WTC11 (cell line): Measurements from ENCODE around the gene ARHGAP15. TPM values are rescaled to one million over a fixed set of nuclear protein-coding genes. Genes with fewer than 3 reads are reported as not detected.

Experiments used
- ATAC-seq: fragments of 200-7000 bp; cut with Tn5 transposase; 2 replicates; pipeline ENCODE4 v1.10.0; 2021; ENCODE audit warnings: mild to moderate bottlenecking, moderate library complexity
- CTCF ChIA-PET: fragments of 300-600 bp; sonication (Branson Sonifier 250); formaldehyde crosslinking; loops from one replicate; lab custom pipeline; 2021; ENCODE audit warnings: antibody characterized with exemption; lab: Charles Lee
- POLR2A ChIA-PET: fragments of 350-600 bp; sonication (Branson Sonifier 250); formaldehyde crosslinking; loops from one replicate; lab custom pipeline; 2021; ENCODE audit warnings: antibody characterized with exemption; lab: Charles Lee
- DNase-seq: peaks from one replicate; pipeline ENCODE4 v3.0.0; 2021; ENCODE audit warnings: low spot score
- H3K27ac Mint-ChIP-seq: 2 replicates; pipeline ENCODE4 v1.8.0; 2021; ENCODE audit warnings: mixed read lengths
- H3K27me3 Mint-ChIP-seq: 2 replicates; pipeline ENCODE4 v1.8.0; 2021; ENCODE audit warnings: low read depth, mild to moderate bottlenecking, moderate library complexity, mixed read lengths
- H3K36me3 Mint-ChIP-seq: 2 replicates; pipeline ENCODE4 v1.8.0; 2021; ENCODE audit warnings: mixed read lengths
- H3K4me1 Mint-ChIP-seq: 2 replicates; pipeline ENCODE4 v1.8.0; 2022; ENCODE audit warnings: mixed read lengths
- H3K4me3 Mint-ChIP-seq: 2 replicates; pipeline ENCODE4 v1.8.0; 2021; ENCODE audit warnings: mild to moderate bottlenecking, moderate library complexity, mixed read lengths
- H3K9me3 Mint-ChIP-seq: 2 replicates; pipeline ENCODE4 v1.8.0; 2021; ENCODE audit warnings: mixed read lengths
- ARID4B ChIP-seq: sonication (generic); formaldehyde crosslinking; IDR thresholded peaks from 2 replicates; pipeline ENCODE4 v1.8.0; 2023; ENCODE audit warnings: missing genetic modification reagents, mild to moderate bottlenecking, borderline replicate concordance
- ATF1 ChIP-seq: sonication (generic); formaldehyde crosslinking; IDR thresholded peaks from 2 replicates; pipeline ENCODE4 v1.8.1; 2023; ENCODE audit warnings: mild to moderate bottlenecking, moderate library complexity, missing genetic modification reagents
- CBFB ChIP-seq: sonication (generic); formaldehyde crosslinking; IDR thresholded peaks from 2 replicates; pipeline ENCODE4 v1.8.1; 2022; ENCODE audit warnings: mild to moderate bottlenecking, low read depth, missing genetic modification reagents
- CREB1 ChIP-seq: sonication (generic); formaldehyde crosslinking; IDR thresholded peaks from 2 replicates; pipeline ENCODE4 v1.8.0; 2023; ENCODE audit warnings: mild to moderate bottlenecking, missing genetic modification reagents
- ELF4 ChIP-seq: sonication (generic); formaldehyde crosslinking; IDR thresholded peaks from 2 replicates; pipeline ENCODE4 v1.8.1; 2022; ENCODE audit warnings: low read depth, mild to moderate bottlenecking, moderate library complexity, missing genetic modification reagents
- EMX1 ChIP-seq: fragments of 250-450 bp; sonication (Bioruptor Pico); IDR thresholded peaks from 2 replicates; pipeline ENCODE4 v1.8.0; 2021; ENCODE audit warnings: mild to moderate bottlenecking
- HMGA2 ChIP-seq: fragments of 250-450 bp; sonication (Bioruptor Pico); IDR thresholded peaks from 2 replicates; pipeline ENCODE4 v1.4.0; 2021; ENCODE audit warnings: mild to moderate bottlenecking, moderate library complexity
- HMGXB4 ChIP-seq: sonication (generic); formaldehyde crosslinking; IDR thresholded peaks from 2 replicates; pipeline ENCODE4 v1.8.1; 2023; ENCODE audit warnings: mild to moderate bottlenecking, moderate library complexity, missing genetic modification reagents
- MAX ChIP-seq: sonication (generic); formaldehyde crosslinking; IDR thresholded peaks from 2 replicates; pipeline ENCODE4 v1.8.0; 2022; ENCODE audit warnings: mild to moderate bottlenecking, missing genetic modification reagents
- OVOL2 ChIP-seq: fragments of 250-450 bp; sonication (Bioruptor Pico); IDR thresholded peaks from 2 replicates; pipeline ENCODE4 v1.9.0; 2021; ENCODE audit warnings: mild to moderate bottlenecking, borderline replicate concordance
- SP1 ChIP-seq: sonication (generic); formaldehyde crosslinking; conservative IDR thresholded peaks from 2 replicates; pipeline ENCODE4 v1.8.1; 2022; ENCODE audit warnings: missing genetic modification reagents
- TCF7 ChIP-seq: sonication (generic); formaldehyde crosslinking; IDR thresholded peaks from 2 replicates; pipeline ENCODE4 v1.8.0; 2022; ENCODE audit warnings: mild to moderate bottlenecking, low read depth, missing genetic modification reagents, moderate library complexity
- TP53 ChIP-seq: sonication (generic); formaldehyde crosslinking; IDR thresholded peaks from 2 replicates; pipeline ENCODE4 v1.8.1; 2023; ENCODE audit warnings: mild to moderate bottlenecking, missing genetic modification reagents
- ZNF138 ChIP-seq: sonication (generic); formaldehyde crosslinking; conservative IDR thresholded peaks from 2 replicates; pipeline ENCODE4 v1.8.1; 2022; ENCODE audit warnings: mild to moderate bottlenecking, moderate library complexity, missing genetic modification reagents
- ZNF219 ChIP-seq: sonication (generic); formaldehyde crosslinking; IDR thresholded peaks from 2 replicates; pipeline ENCODE4 v1.8.0; 2023; ENCODE audit warnings: missing genetic modification reagents, mild to moderate bottlenecking, borderline replicate concordance
- ZNF416 ChIP-seq: fragments of 250-450 bp; sonication (Bioruptor Pico); IDR thresholded peaks from 2 replicates; pipeline ENCODE4 v1.9.0; 2021; ENCODE audit warnings: mild to moderate bottlenecking, inconsistent platforms
- ZNF425 ChIP-seq: fragments of 250-450 bp; sonication (Bioruptor Pico); conservative IDR thresholded peaks from 2 replicates; pipeline ENCODE4 v1.9.0; 2021; ENCODE audit warnings: mild to moderate bottlenecking
- total RNA-seq: library from RNA; stranded (reverse); gene quantifications from 3 replicates; pipeline ENCODE4 v1.2.3, GENCODE V29; 2021
- TF ChIP-seq, protein P1 (sequence below): sonication (generic); formaldehyde crosslinking; conservative IDR thresholded peaks from 2 replicates; pipeline ENCODE4 v1.8.1; 2023; ENCODE audit warnings: mild to moderate bottlenecking, low read depth, missing genetic modification reagents, moderate library complexity
- TF ChIP-seq, protein P2 (sequence below): sonication (generic); formaldehyde crosslinking; IDR thresholded peaks from 2 replicates; pipeline ENCODE4 v1.8.1; 2022; ENCODE audit warnings: low read depth, mild to moderate bottlenecking, moderate library complexity, missing genetic modification reagents, borderline replicate concordance
- TF ChIP-seq, protein P3 (sequence below): fragments of 250-450 bp; sonication (Bioruptor Pico); IDR thresholded peaks from 2 replicates; pipeline ENCODE4 v1.9.0; 2021; ENCODE audit warnings: mild to moderate bottlenecking
- TF ChIP-seq, protein P4 (sequence below): sonication (generic); formaldehyde crosslinking; IDR thresholded peaks from 2 replicates; pipeline ENCODE4 v1.8.0; 2022; ENCODE audit warnings: mild to moderate bottlenecking, missing genetic modification reagents

Gene ARHGAP15
- total RNA-seq, 1 experiment from 2014 or later, result 0.28 TPM

DNA sequence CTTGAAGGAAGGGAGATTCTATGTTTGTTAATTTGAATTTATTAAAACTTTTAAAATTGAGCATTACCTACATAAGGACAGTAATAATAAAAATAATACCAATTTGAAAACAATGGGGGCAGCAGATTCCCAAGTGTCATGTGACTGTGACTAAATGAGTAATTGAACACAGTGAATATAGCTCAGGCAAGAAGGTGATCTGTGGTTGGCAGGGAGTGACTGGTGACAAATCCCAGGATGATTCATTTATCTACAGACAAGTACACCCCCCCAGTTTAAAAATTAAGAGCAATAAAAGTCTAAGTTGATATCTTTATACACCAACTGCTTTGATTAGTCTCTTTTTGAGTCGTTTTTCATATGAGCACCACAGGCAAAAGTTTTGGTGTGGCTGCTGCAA, 299.5 kb downstream of the ARHGAP15 start (continued):
- TF ChIP-seq, protein P1, sequence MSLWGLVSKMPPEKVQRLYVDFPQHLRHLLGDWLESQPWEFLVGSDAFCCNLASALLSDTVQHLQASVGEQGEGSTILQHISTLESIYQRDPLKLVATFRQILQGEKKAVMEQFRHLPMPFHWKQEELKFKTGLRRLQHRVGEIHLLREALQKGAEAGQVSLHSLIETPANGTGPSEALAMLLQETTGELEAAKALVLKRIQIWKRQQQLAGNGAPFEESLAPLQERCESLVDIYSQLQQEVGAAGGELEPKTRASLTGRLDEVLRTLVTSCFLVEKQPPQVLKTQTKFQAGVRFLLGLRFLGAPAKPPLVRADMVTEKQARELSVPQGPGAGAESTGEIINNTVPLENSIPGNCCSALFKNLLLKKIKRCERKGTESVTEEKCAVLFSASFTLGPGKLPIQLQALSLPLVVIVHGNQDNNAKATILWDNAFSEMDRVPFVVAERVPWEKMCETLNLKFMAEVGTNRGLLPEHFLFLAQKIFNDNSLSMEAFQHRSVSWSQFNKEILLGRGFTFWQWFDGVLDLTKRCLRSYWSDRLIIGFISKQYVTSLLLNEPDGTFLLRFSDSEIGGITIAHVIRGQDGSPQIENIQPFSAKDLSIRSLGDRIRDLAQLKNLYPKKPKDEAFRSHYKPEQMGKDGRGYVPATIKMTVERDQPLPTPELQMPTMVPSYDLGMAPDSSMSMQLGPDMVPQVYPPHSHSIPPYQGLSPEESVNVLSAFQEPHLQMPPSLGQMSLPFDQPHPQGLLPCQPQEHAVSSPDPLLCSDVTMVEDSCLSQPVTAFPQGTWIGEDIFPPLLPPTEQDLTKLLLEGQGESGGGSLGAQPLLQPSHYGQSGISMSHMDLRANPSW (CRISPR knock-in tag), result no peak
- TF ChIP-seq CBFB (no peak), HMGXB4 (CRISPR knock-in tag) (no peak), ATF1 (no peak), ARID4B (CRISPR knock-in tag) (no peak)

DNA sequence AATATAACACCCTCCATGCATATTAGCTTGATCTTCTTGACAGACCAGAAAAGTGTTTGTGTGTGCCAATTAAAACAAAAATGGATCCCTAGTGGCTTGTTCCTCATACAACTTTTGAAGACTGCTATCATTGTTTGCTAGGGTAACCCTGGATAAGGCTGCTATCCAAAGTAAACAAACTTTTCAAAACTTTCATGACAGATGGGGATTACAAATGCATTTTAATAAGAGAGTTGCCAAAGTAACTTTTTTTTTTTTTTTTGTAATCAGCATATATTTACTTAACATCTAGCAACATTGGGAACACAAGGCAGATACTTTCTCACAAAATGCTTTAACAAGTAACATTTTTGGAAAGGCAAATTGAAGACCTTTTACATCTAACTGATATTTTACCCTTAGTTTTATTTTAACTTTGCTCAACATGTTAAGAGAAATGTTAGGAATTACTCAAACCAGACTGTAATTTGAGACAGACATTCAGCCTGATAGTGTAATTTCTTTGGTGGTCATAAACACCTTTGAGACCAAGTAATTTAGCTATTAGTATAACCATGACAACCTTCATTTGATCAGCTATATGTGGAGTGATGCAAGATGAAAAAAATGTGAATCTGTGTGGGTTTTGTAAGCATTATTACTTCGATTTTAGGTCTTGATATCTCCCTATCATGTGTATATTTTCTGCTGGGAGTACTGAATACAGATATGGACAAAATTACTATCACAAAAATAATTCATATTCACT, 300.9 kb downstream of the ARHGAP15 start:
- Mint-ChIP-seq H3K27ac (no peak overlapping the region), H3K36me3 (no peaks in the 10 kb centered on the region), H3K4me3 (no peak overlapping the region), H3K4me1 (no peaks in the 10 kb centered on the region), H3K9me3 (no peaks in the 10 kb centered on the region), H3K27me3 (no peaks in the 10 kb centered on the region)
- ChIA-PET CTCF (no interaction called here), POLR2A (no interaction called here)
- ATAC-seq (no peak), DNase-seq (no peak)
- TF ChIP-seq SP1 (CRISPR knock-in tag) (no peak), ZNF138 (CRISPR knock-in tag) (no peak), ELF4 (CRISPR knock-in tag) (no peak), MAX (no peak), ZNF416 (CRISPR knock-in tag) (no peak), HMGA2 (CRISPR knock-in tag) (no peak), ZNF425 (CRISPR knock-in tag) (no peak), TCF7 (CRISPR knock-in tag) (no peak), ZNF219 (CRISPR knock-in tag) (no peak), CREB1 (no peak), EMX1 (CRISPR knock-in tag) (no peak), TP53 (CRISPR knock-in tag) (no peak), OVOL2 (CRISPR knock-in tag) (no peak)
- TF ChIP-seq, protein P2, sequence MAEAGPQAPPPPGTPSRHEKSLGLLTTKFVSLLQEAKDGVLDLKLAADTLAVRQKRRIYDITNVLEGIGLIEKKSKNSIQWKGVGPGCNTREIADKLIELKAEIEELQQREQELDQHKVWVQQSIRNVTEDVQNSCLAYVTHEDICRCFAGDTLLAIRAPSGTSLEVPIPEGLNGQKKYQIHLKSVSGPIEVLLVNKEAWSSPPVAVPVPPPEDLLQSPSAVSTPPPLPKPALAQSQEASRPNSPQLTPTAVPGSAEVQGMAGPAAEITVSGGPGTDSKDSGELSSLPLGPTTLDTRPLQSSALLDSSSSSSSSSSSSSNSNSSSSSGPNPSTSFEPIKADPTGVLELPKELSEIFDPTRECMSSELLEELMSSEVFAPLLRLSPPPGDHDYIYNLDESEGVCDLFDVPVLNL (CRISPR knock-in tag), result no peak
- TF ChIP-seq, protein P3, sequence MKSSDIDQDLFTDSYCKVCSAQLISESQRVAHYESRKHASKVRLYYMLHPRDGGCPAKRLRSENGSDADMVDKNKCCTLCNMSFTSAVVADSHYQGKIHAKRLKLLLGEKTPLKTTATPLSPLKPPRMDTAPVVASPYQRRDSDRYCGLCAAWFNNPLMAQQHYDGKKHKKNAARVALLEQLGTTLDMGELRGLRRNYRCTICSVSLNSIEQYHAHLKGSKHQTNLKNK, result no peak
- TF ChIP-seq, protein P4, sequence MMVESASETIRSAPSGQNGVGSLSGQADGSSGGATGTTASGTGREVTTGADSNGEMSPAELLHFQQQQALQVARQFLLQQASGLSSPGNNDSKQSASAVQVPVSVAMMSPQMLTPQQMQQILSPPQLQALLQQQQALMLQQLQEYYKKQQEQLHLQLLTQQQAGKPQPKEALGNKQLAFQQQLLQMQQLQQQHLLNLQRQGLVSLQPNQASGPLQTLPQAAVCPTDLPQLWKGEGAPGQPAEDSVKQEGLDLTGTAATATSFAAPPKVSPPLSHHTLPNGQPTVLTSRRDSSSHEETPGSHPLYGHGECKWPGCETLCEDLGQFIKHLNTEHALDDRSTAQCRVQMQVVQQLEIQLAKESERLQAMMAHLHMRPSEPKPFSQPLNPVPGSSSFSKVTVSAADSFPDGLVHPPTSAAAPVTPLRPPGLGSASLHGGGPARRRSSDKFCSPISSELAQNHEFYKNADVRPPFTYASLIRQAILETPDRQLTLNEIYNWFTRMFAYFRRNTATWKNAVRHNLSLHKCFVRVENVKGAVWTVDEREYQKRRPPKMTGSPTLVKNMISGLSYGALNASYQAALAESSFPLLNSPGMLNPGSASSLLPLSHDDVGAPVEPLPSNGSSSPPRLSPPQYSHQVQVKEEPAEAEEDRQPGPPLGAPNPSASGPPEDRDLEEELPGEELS (CRISPR knock-in tag), result no peak
